Nucleus accumbens (tissue), 56 donors: Measurements from ENCODE around the gene SPAG16.

ENCODE experiments used
- DNase-seq, 56 donors: peaks; one replicate each; lab custom pipeline; 2025; lab: John Stamatoyannopoulos, UW

SPAG16 gene

GRCh38 chr2:214322662-214323061 is 1038.4 kb downstream of the SPAG16 start:
- DNase-seq = no peak

- DNase-seq = no peak
These were observed 1041.1 kb downstream of the SPAG16 start for GRCh38 chr2:214325404-214325803.

GRCh38 chr2:214328941-214329340 is 1044.7 kb downstream of the SPAG16 start:
- DNase-seq = peak in 49 of 56 donors; percentile 9 to 89 (median 70)

- DNase-seq = no peak
These were observed 1057.4 kb downstream of the SPAG16 start for GRCh38 chr2:214341646-214342045.

GRCh38 chr2:214358506-214358905 is 1074.2 kb downstream of the SPAG16 start:
- DNase-seq = no peak

- no peak for DNase-seq
These were observed 1076.9 kb downstream of the SPAG16 start for GRCh38 chr2:214361116-214361515.

GRCh38 chr2:214365549-214365948 is 1081.3 kb downstream of the SPAG16 start:
- no peak for DNase-seq

GRCh38 chr2:214367171-214367570 is 1082.9 kb downstream of the SPAG16 start:
- no peak for DNase-seq

- DNase-seq = no peak
These were observed 1092.5 kb downstream of the SPAG16 start for GRCh38 chr2:214376618-214377285.

- DNase-seq = no peak
These were observed 1093.0 kb downstream of the SPAG16 start for GRCh38 chr2:214377286-214377624.

GRCh38 chr2:214378455-214379103 is 1094.3 kb downstream of the SPAG16 start:
- no peak for DNase-seq

GRCh38 chr2:214379227-214379626 is 1095.0 kb downstream of the SPAG16 start:
- DNase-seq = no peak

- no peak for DNase-seq
These were observed 1096.4 kb downstream of the SPAG16 start for GRCh38 chr2:214380681-214381080.

GRCh38 chr2:214382229-214382628 is 1098.0 kb downstream of the SPAG16 start:
- DNase-seq = no peak

GRCh38 chr2:214386720-214387119 is 1102.5 kb downstream of the SPAG16 start:
- DNase-seq = no peak

- no peak for DNase-seq
These were observed 1105.1 kb downstream of the SPAG16 start for GRCh38 chr2:214389334-214389733.

GRCh38 chr2:214393796-214394195 is 1109.5 kb downstream of the SPAG16 start:
- DNase-seq = no peak

GRCh38 chr2:214395040-214395439 is 1110.8 kb downstream of the SPAG16 start:
- DNase-seq = no peak

GRCh38 chr2:214401580-214401979 is 1117.3 kb downstream of the SPAG16 start:
- no peak for DNase-seq

GRCh38 chr2:214410128-214410775 is 1126.0 kb downstream of the SPAG16 start:
- peak in 5 of 56 donors; percentile 1 to 18 (median 7) for DNase-seq

GRCh38 chr2:214410918-214411554 is 1126.8 kb downstream of the SPAG16 start, which contains the start of gene VWC2L:
Gene VWC2L, plus strand, starts transcription at chr2:214411054. Its CDS starts 3,140 bp downstream, at chr2:214414194.
- DNase-seq = peak in 54 of 56 donors; percentile 1 to 85 (median 66)
